ENCODE data around the gene LIMS1.
A peak's percentile ranks its signal among the peaks of the same experiment; 100 is the strongest.
"Not testable (repeated sequence)": the region's sequence is repeated elsewhere in the genome, so short reads cannot be mapped to it uniquely, and the experiment has no call there.

LIMS1 gene

DNA sequence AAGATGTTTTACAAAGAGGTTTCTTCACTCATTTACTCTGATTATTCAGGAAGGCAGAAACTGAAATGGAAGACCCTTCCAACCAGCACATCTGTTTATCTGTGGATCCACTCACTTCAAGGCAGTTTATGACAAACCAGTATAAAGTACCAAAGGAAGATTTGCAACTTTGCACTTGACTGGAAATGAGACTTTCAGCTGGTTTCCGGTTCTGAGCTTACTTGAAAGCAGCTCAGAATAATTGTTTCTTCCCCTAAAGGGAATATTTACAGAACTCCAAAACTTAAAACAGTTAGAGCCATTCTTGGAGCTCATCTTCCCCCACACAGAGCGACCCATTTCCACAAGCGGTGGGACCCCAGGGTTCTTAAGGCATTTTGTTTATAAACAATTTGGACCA is 129.8 kb downstream of the LIMS1 start:
- not testable (repeated sequence) for DNase-seq (ENCODE audit: low spot score)

DNA sequence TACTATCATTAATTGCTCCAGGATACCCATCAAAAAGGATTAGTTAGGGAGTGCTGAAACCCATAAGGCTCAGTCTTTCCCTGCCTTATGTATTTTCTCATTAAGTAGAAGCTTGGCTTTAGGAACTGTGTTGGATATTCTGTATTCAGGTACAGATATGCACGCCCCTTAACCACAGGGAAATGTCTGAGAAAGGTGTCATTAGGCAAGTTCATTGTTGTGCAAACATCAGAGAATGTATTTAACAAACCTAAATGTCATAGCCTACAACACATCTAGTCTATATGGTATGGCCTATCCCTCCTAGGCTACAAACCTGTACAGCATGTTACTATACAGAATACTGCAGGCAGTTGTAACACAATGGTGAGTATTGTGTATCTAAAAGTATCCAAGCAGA is 130.7 kb downstream of the LIMS1 start:
- DNase-seq (ENCODE audit: low spot score): not testable (repeated sequence)

GRCh38 chr2:108665975-108666374 is 131.7 kb downstream of the LIMS1 start:
- not testable (repeated sequence) for DNase-seq (ENCODE audit: low spot score)

GRCh38 chr2:108667140-108667539 is 132.9 kb downstream of the LIMS1 start:
- not testable (repeated sequence) for DNase-seq (ENCODE audit: low spot score)

DNA sequence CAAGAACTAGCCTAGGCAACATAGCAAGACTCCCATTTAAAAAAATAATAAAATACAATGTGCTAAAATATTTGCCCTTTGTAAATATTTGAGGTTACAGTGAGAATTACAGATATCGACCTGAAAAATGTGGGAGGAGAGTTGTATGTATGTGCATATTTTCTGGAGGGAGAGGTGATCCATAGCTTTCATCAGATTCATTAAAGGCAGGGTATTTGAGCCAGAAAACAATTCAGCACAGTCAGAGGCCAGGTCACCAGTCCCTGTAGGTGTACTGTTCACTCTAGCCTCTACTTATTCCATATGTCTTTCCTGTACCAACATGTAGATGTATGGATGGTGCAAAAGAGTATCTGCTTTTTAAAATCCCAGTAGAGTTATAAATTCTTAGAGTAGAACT is 136.0 kb downstream of the LIMS1 start:
- DNase-seq (ENCODE audit: low spot score): not testable (repeated sequence)

DNA sequence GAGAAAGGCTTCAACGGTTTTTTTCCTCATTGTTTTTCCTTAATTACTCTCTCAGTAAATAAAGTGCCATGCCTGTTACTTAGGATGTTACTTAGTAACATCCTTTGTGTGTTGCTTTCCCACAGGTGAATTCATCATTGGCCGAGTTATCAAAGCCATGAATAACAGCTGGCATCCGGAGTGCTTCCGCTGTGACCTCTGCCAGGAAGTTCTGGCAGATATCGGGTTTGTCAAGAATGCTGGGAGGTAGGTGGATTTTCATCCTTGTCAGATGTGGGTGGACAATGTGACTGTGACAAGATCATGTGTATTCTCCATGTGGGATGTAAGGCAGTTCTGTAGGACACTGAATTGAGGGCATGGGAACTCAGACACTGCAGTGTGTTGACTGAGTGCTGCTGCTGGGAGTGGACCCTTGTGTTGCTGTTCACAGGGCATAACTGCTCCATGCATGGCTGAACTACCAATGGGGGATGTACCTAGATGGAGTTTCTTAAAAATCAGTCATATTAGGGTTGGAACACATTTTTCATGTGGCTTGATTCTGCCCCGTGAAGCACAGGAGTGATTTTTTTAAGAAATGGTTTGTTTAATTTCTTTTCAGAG is 138.0 kb downstream of the LIMS1 start:
- DNase-seq (ENCODE audit: low spot score): not testable (repeated sequence)

GRCh38 chr2:108676522-108676921 is 142.3 kb downstream of the LIMS1 start:
- DNase-seq (ENCODE audit: low spot score): not testable (repeated sequence)

GRCh38 chr2:108677239-108677744 is 143.0 kb downstream of the LIMS1 start:
- not testable (repeated sequence) for DNase-seq (ENCODE audit: low spot score)

DNA sequence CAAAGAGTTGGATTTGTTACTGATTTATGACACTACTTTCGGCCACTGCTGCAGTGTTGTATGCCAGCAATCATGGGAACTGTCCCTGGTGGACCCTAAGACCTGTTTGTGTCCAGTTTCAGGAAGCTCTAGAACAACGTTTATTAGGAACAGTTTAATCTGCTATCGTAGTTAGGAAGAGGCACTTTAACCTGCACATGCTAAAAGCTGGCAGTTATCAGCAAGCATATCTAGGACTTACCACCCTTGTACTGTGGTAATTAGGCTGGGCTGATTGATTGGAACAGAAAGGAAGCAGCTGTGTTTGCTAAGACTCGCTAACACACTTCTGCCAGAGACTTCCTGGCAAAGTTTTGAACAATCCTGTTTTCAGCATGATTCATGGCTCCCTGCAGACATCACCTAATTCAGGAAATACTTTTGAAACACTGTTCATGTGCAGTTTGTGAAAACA is 144.0 kb downstream of the LIMS1 start:
- not testable (repeated sequence) for DNase-seq (ENCODE audit: low spot score)

GRCh38 chr2:108680805-108681204 is 146.5 kb downstream of the LIMS1 start:
- DNase-seq (ENCODE audit: low spot score): not testable (repeated sequence)

DNA sequence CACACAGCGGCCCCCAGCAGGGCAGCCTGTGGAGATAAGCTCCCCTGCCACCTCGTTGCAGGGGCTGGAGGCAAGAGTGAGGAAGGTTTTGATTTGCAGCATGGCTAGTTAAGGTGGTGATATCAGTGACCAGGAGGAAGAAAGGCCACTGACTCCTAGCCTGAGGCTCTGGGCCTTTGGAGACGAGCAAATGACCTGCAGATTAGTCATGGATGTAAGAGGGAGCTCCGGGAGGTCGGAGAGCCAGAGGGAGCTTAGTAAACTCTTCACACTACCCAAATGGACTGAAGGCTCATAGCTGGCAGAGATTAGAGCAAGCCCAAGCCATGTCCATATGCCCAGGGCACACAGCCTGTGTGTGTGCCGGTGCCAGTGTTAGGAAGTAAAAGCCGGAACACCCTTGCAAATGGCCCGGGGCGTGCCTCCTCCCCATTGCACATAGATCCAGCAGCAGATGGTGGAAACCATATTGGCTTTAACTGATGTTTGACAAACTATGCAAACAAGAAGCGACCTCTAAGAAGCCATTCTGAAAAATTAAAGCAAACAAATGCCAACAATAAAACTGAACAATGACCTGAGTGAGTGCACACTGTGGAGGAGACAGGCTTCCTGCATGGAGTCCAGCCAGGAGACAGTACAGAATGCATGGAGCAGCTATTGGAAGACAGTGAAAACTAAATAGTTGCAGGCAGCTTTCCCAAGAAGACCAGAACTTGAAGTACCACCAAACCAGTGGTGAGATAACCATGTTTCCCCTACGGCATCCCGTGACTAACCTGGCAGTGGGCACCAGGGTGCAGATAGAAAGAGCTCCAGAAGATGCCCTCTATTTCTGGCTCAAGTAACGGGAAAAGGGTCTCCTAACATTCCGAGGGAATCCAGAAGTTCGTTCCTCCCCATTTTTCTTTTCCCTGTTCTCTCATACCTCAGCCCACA is 154.8 kb downstream of the LIMS1 start:
- not testable (repeated sequence) for DNase-seq (ENCODE audit: low spot score)

- DNase-seq (ENCODE audit: low spot score): not testable (repeated sequence)
Observed at GRCh38 chr2:108690001-108690400, 155.7 kb downstream of the LIMS1 start.

- no peak for DNase-seq (ENCODE audit: low spot score)
Observed at GRCh38 chr2:108691447-108691846, 157.2 kb downstream of the LIMS1 start.

- no peak for DNase-seq (ENCODE audit: low spot score)
Observed at GRCh38 chr2:108701208-108701607, 166.9 kb downstream of the LIMS1 start.

- DNase-seq (ENCODE audit: low spot score): no peak
Observed at GRCh38 chr2:108701806-108702205, 167.5 kb downstream of the LIMS1 start.

GRCh38 chr2:108704871-108705270 is 170.6 kb downstream of the LIMS1 start:
- DNase-seq (ENCODE audit: low spot score): no peak

GRCh38 chr2:108707300-108707699 is 173.0 kb downstream of the LIMS1 start:
- no peak for DNase-seq (ENCODE audit: low spot score)

DNA sequence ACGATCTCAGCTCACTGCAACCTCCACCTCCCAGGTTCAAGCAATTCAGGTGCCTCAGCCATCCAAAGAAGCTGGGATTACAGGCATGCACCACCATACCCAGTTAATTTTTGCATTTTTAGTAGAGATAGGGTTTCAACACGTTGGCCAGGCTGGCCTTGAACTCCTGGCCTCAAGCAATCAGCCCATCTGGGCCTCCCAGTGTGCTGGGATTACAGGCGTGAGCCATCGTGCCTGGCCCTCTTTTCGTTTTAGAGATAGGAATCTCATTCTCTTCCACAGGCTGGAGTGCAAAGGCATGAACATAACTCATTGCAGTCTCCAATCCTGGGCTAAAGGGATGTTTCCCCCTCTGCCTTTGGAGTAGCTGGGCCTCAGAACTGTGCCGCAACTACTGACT is 182.7 kb downstream of the LIMS1 start:
- not testable (repeated sequence) for DNase-seq (ENCODE audit: low spot score)

DNA sequence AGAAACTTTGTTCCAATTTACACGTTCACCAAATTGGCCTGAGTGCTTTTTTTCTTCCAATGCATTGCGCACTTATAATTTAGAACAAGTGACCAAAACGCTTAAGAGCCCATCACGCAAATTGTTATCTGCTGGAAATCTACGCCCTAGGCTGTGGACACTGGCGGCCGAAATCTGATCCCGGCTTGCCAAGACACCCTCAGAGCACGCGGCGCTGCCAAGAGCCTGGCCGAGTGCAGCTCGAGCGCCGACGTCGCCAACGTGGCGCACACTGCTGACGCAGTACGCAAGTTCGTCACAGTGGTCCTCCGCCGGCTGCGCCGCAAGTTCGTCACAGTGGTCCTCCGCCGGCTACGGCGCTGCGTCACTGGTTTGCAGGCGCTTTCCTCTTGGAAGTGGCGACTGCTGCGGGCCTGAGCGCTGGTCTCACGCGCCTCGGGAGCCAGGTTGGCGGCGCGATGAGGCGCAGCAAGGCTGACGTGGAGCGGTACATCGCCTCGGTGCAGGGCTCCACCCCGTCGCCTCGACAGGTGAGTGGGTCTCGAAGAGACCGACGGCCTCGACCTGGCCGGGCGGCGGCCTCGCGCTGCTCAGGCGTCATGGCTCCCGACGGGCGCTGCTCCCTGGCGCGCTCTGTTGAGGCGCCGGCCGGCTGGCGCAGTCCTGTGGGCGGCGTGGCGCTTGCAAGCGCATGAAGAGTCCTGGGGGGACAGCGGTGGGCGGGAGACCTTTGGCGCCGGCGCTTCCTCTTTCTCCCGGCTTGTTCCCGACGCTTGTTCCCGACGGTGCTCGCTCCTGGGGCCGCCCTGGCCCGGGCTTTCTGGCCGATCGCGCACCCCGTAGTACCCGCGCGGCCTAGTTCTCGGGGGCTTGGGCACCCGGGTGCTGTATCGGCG is 185.1 kb downstream of the LIMS1 start, which contains the start of gene RANBP2:
RANBP2 (plus strand) TSS at position 334 of the 896 bp plus-strand sequence; CDS start at position 459, 125 bp downstream.
- peak; percentile 97 for DNase-seq (ENCODE audit: low spot score)

DNA sequence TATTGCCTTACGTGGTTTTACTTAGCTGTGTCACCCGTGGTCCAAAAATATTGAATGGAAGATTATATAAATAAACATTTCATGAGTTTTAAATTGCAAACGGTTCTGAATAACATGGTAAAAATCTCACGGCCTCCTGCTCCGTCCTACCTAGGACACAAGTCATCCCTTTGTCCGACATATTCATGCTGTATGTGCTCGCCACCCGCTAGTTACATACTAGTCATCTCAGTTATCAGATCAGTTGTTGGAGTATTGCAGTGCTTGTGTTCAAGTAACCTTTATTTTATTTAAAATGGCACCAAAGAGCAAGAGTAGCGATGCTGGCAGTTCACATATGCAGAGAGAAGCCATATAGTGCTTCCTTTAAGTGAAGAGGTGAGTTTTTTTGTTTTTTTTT is 191.8 kb downstream of the LIMS1 start:
- not testable (repeated sequence) for DNase-seq (ENCODE audit: low spot score)

DNA sequence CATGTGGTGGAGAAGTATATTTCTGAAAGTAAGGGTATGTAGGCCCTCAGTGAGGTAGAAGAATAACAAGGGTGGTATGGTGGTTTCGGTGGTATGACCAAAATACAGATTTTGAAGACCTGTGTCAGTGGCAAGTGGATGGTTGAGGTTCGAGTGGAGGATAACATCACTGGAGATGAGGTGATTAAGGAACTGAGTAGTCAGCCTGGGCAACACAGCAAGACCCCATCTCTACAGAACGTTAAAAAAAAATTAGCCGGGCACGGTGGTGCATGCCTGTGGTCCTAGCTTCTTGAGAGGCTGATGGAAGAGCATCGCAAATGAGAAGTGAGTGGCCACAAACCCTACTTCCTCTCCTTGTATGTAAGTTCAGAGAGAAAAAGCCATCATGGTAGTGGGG is 200.4 kb downstream of the LIMS1 start:
- DNase-seq (ENCODE audit: low spot score): not testable (repeated sequence)

Measured in ecto neural progenitor cell (in vitro differentiated cells).